ENCODE measurements around the gene PGRMC1.

Gene PGRMC1

DNA sequence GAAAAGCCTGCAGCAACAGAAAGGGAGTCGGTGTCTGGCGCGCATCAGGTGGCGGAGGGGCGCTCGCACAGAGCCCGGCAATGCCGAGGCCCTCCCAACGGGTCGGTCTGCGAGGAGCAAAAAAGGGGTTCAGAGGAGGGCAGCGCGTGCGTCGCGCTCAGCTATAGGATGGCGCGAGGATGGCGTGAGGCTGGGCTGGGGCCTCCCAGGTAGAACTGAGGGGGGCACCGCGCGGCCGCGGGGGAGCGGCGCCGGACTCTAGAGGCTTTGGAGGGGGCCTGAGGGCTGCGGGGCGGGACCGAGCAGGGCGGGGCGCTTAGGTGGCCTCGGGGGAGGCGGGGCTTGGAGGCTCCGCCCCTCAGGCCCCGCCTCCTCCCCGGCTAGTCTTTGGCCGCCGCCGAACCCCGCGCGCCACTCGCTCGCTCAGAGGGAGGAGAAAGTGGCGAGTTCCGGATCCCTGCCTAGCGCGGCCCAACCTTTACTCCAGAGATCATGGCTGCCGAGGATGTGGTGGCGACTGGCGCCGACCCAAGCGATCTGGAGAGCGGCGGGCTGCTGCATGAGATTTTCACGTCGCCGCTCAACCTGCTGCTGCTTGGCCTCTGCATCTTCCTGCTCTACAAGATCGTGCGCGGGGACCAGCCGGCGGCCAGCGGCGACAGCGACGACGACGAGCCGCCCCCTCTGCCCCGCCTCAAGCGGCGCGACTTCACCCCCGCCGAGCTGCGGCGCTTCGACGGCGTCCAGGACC, at the start of gene PGRMC1:
Gene PGRMC1 (plus strand): TSS at position 414 of the 751 bp plus-strand sequence. CDS start 79 bp downstream, at position 493.
- peak; percentile 82 for DNase-seq (ENCODE audit: low read depth)
- TF ChIP-seq, protein P1, sequence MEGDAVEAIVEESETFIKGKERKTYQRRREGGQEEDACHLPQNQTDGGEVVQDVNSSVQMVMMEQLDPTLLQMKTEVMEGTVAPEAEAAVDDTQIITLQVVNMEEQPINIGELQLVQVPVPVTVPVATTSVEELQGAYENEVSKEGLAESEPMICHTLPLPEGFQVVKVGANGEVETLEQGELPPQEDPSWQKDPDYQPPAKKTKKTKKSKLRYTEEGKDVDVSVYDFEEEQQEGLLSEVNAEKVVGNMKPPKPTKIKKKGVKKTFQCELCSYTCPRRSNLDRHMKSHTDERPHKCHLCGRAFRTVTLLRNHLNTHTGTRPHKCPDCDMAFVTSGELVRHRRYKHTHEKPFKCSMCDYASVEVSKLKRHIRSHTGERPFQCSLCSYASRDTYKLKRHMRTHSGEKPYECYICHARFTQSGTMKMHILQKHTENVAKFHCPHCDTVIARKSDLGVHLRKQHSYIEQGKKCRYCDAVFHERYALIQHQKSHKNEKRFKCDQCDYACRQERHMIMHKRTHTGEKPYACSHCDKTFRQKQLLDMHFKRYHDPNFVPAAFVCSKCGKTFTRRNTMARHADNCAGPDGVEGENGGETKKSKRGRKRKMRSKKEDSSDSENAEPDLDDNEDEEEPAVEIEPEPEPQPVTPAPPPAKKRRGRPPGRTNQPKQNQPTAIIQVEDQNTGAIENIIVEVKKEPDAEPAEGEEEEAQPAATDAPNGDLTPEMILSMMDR (IDR thresholded peaks at IDR 0.05; ENCODE audit: insufficient read depth, low read depth, low read length, missing control alignments) = no peak
- peak within 1 kb of the TSS; percentile 72 for H3K4me3 ChIP-seq (ENCODE audit: low read length)

DNA sequence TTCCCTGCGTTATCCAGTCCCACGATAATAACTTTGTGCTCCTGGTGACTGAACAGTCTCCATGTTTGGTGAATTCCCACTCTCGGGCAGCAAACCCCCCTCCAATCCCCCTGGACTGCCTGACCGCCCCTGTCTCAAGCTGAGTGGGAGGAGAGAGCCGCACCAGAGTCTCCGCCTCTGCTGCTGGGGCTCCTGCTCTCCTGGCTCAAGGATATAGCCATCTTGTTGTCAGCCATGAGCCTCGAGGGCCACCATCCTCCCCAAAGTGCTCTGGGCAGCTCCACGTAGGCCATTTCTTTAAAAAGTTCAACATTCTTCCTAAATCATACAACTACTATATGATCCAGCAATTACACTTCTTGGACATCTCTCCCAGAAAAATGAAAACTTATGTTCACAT, 49.3 kb upstream of the PGRMC1 start:
- no peak overlapping the region for H3K4me3 ChIP-seq (ENCODE audit: low read length)
- TF ChIP-seq, protein P1 (IDR thresholded peaks at IDR 0.05; ENCODE audit: insufficient read depth, low read depth, low read length, missing control alignments) = no peak
- DNase-seq (ENCODE audit: low read depth) = no peak

DNA sequence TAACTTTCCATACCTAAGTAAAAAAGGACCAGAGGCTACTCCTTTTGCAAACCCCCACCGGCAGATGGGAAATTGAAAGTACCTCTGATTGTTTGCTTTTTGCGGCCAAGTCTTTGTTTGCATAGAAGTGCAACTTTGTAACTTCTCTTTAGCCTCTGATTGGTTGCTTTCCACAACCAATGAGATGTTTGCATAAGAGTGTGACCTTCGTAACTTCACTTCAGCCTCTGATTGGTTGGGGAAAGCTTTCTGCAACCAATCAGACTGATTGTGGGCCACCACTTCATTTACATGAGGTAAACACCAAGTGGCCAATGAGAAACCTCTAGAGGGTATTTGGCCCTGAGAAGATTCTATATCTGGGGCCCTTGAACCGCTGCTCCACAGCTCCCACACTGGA, 48.8 kb upstream of the PGRMC1 start:
- TF ChIP-seq, protein P1 (IDR thresholded peaks at IDR 0.05; ENCODE audit: insufficient read depth, low read depth, low read length, missing control alignments) = no peak
- DNase-seq (ENCODE audit: low read depth) = no peak
- no peak overlapping the region for H3K4me3 ChIP-seq (ENCODE audit: low read length)

DNA sequence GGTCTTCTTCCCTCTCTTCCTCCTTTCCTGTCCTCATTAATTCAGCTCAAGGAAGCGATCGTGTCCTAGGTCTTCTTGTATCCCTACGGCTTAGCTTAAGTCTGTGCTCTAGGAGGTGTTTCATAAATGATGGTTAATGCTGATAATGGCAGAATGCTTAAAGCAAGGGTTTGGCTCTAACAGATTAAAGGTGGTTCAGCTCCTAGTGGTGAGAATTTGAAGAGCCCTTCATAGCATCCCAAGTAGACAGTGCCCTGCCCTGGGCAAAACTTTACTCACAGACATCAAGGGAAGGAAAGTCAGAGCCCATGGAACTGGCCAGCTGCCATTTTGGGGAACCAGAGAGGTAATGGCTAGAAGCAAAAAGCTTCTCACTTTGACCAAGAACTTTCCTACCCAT, 47.0 kb upstream of the PGRMC1 start:
- no peak overlapping the region for H3K4me3 ChIP-seq (ENCODE audit: low read length)
- DNase-seq (ENCODE audit: low read depth) = no peak
- TF ChIP-seq, protein P1 (IDR thresholded peaks at IDR 0.05; ENCODE audit: insufficient read depth, low read depth, low read length, missing control alignments) = no peak

DNA sequence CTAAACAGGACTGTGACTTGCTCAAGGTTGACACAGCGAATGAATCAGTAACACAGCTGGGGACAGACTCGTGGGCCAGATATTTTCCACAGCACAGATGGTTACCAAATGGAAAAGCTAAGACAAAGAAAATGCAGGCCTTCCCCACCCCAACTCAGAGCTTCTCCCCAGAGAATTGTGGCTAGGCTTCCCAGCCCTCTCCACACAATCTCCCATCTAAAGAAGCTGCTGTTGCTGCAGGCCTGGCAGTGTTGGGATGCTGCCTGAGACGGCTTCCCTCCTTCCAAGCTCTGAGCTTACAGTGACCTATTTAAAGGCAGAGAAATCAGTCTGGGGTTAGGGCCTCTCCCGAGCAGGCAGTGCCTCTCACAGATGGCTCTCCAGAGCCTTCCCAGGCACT, 46.5 kb upstream of the PGRMC1 start:
- no peak overlapping the region for H3K4me3 ChIP-seq (ENCODE audit: low read length)
- TF ChIP-seq, protein P1 (IDR thresholded peaks at IDR 0.05; ENCODE audit: insufficient read depth, low read depth, low read length, missing control alignments) = no peak
- no peak for DNase-seq (ENCODE audit: low read depth)

DNA sequence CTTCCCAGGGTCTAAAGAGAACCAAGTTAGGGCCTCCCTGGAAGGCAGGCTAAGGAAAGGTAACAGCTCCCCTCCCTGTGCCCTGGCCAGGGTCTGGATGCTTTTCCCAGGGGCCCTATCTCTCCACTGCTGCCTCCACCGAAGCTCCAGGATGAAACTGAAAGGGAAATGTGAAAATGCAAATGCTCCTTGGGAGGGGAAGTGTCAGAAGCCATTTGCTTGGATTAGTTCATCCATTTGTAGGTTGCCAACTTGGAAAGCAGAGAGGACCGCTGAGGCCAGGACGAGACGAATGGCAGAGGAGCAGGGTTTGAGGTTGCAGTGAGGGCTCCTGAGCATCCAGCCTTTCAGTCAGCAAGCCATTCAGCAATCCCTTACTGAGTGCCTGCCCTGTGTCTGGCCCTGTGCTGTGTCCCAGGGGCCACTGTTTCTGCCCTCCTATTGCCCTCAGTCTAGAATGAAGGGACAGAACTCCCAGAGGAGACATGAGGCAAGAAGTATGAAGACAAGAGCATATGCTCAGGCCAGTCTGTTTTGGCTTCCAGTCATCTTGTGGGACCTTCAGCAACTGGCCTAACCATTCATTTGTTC, 45.9 kb upstream of the PGRMC1 start:
- TF ChIP-seq, protein P1 (IDR thresholded peaks at IDR 0.05; ENCODE audit: insufficient read depth, low read depth, low read length, missing control alignments) = no peak

More for the DNA sequence above, 45.9 kb upstream of the PGRMC1 start:
- H3K4me3 ChIP-seq (ENCODE audit: low read length) = no peak overlapping the region
- no peak for DNase-seq (ENCODE audit: low read depth)
